Transverse colon (tissue), 4 donors: Measurements from ENCODE around the gene VKORC1. TPM values are rescaled to one million over a fixed set of nuclear protein-coding genes. Genes with fewer than 3 reads are reported as not detected.
A peak's percentile ranks its signal among the peaks of the same experiment; 100 is the strongest.

Experiments used
- DNase-seq: peaks from one replicate; pipeline ENCODE4 v3.0.0-alpha.2; 2019
- H3K27ac ChIP-seq, 4 donors: fragments of 200-600 bp; sonication (generic); 2 replicates each; pipeline ENCODE4 v1.5.1; 2016 to 2018; ENCODE audit warnings: inconsistent platforms in 4 of 4
- H3K27me3 ChIP-seq: fragments of 200-600 bp; sonication (generic); 2 replicates; pipeline ENCODE4 v1.5.1; 2017; ENCODE audit warnings: inconsistent platforms
- H3K36me3 ChIP-seq, 4 donors: fragments of 200-600 bp; sonication (generic); 2 replicates each; pipeline ENCODE4 v1.5.1; 2017 to 2019; ENCODE audit warnings: inconsistent platforms in 4 of 4
- H3K4me1 ChIP-seq, 4 donors: fragments of 200-600 bp; sonication (generic); 2 replicates each; pipeline ENCODE4 v1.5.1; 2017 to 2020; ENCODE audit warnings: inconsistent platforms in 4 of 4
- H3K4me3 ChIP-seq, 4 donors: fragments of 200-600 bp; sonication (generic); 1 replicate in 1 of 4; 2 replicates in 3 of 4; pipeline versions ENCODE4 v1.5.1 to v1.6.1; 2017 to 2019; ENCODE audit warnings: inconsistent platforms in 4 of 4
- H3K9me3 ChIP-seq, 2 donors: fragments of 200-600 bp; sonication (generic); 2 replicates each; pipeline ENCODE4 v1.5.1; 2017 to 2019; ENCODE audit warnings: inconsistent platforms in 2 of 2
- CTCF ChIP-seq, 5 experiments: fragments of 200-600 bp in 3 of 5; fragments of 450-650 bp in 2 of 5; sonication (generic) in 3 of 5; IDR thresholded peaks; 1 replicate in 2 of 5; 2 replicates in 3 of 5; pipeline ENCODE4 v1.5.1; 2016 to 2017; ENCODE audit warnings: antibody characterized with exemption in 5 of 5, inconsistent platforms in 3 of 5, mild to moderate bottlenecking in 2 of 5, moderate library complexity in 1 of 5
- EP300 ChIP-seq: sonication (generic); formaldehyde crosslinking; IDR thresholded peaks from one replicate; pipeline ENCODE4 v1.6.1; 2017; ENCODE audit warnings: antibody characterized with exemption, low read depth
- POLR2A ChIP-seq: fragments of 450-650 bp; IDR thresholded peaks from one replicate; pipeline ENCODE4 v1.6.1; 2016; ENCODE audit warnings: antibody characterized with exemption, mild to moderate bottlenecking, moderate library complexity
- POLR2AphosphoS5 ChIP-seq, 3 donors: sonication (generic); formaldehyde crosslinking; IDR thresholded peaks; one replicate each; pipeline ENCODE4 v1.6.1; 2016; ENCODE audit warnings: antibody characterized with exemption in 3 of 3
- WGBS, 2 donors: methylation state at CpG; one replicate each; pipeline ENCODE4 v1.1.5; 2018; ENCODE audit warnings: low coverage in 1 of 2; 5-methylcytosine and 5-hydroxymethylcytosine counted together
- in situ Hi-C, 4 donors: fragments of 200-750 bp; cut with MboI; loops; one replicate each; pipeline versions ENCODE4 v1.15.0 to v1.15.1; 2017; ENCODE audit warnings: low sequenced_read_pairs in 3 of 4, low pct_ligation_motif_present in 1 of 4, low pct_unique_long_range_greater_than_20kb in 1 of 4
- intact Hi-C: fragments of 100-400 bp; cut with DNase I; formaldehyde crosslinking; loops from one replicate; pipeline ENCODE4 v1.15.1; 2023; ENCODE audit warnings: low total_unique reads
- total RNA-seq, 4 donors: library from RNA; depleted of rRNA; stranded (reverse); fragments of >200 nt; gene quantifications; one replicate each; pipeline ENCODE4 v1.1.0, GENCODE V29; 2016

Gene VKORC1
- total RNA-seq, 4 donors from 2014 or later, result 29.5 to 89.0 (median 72.0) TPM

- Histone ChIP-seq H3K36me3 (peaks cover 0 to 46% (median 16%) of the 10 kb centered on the region in 4 donors), H3K4me1 (peaks cover 6 to 12% (median 10%) of the 10 kb centered on the region in 4 donors), H3K27me3 (no peaks in the 10 kb centered on the region), H3K9me3 (no peaks in the 10 kb centered on the region), H3K4me3 (no peak overlapping the region), H3K27ac (no peak overlapping the region)
- no peak for DNase-seq
- in situ Hi-C loops (no loop called here), intact Hi-C loops (no loop called here)
- no peak for TF ChIP-seq EP300
- TF ChIP-seq POLR2A, result no peak
- TF ChIP-seq CTCF (IDR thresholded peaks at IDR 0.05), result no peak
- WGBS, 2 donors, result 95% methylated on average over 28 of the region's 30 CpGs; no CpG with 5 or more reads in 1 of the 2 donors
Observed at GRCh38 chr16:31077592-31078396, 16.8 kb downstream of the VKORC1 start.

GRCh38 chr16:31077024-31077423, 17.6 kb downstream of the VKORC1 start:
- Histone ChIP-seq H3K4me3 (no peak overlapping the region), H3K9me3 (no peaks in the 10 kb centered on the region), H3K27me3 (no peaks in the 10 kb centered on the region), H3K4me1 (peaks cover 7 to 19% (median 17%) of the 10 kb centered on the region in 4 donors), H3K36me3 (peaks cover 0 to 46% (median 16%) of the 10 kb centered on the region in 4 donors), H3K27ac (no peak overlapping the region)
- no peak for DNase-seq
- WGBS, 2 donors, result 98% methylated on average over 13 of the region's 13 CpGs; no CpG with 5 or more reads in 1 of the 2 donors
- intact Hi-C loops, result no loop called here
- in situ Hi-C loops, result no loop called here
- TF ChIP-seq CTCF (IDR thresholded peaks at IDR 0.05) (no peak), POLR2AphosphoS5 (IDR thresholded peaks at IDR 0.05) (no peak), EP300 (no peak), POLR2A (no peak)

DNA sequence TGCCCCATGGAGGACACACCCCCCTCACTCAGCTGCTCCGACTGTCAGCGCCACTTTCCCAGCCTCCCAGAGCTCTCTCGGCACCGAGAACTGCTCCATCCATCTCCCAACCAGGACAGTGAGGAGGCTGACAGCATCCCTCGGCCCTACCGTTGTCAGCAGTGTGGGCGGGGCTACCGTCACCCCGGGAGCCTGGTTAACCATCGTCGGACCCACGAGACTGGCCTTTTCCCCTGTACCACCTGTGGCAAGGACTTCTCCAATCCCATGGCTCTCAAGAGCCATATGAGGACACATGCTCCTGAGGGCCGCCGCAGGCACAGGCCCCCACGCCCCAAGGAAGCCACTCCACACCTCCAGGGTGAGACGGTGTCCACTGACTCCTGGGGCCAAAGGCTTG, 18.3 kb downstream of the VKORC1 start:
- WGBS, 2 donors, result 81% methylated on average over 16 of the region's 16 CpGs; no CpG with 5 or more reads in 1 of the 2 donors
- Histone ChIP-seq H3K27me3 (no peaks in the 10 kb centered on the region), H3K36me3 (peaks cover 0 to 46% (median 16%) of the 10 kb centered on the region in 4 donors), H3K4me3 (no peak overlapping the region), H3K27ac (no peak overlapping the region), H3K9me3 (no peaks in the 10 kb centered on the region), H3K4me1 (peaks cover 14 to 26% (median 24%) of the 10 kb centered on the region in 4 donors)
- in situ Hi-C loops, result no loop called here
- no peak for DNase-seq
- no peak for TF ChIP-seq POLR2A
- intact Hi-C loops, result no loop called here

- peak overlapping the region; percentile 94 to 97 (median 96) for H3K27ac ChIP-seq
- intact Hi-C loops, result no loop called here
Observed at GRCh38 chr16:31074814-31075183, 19.8 kb downstream of the VKORC1 start.

More at GRCh38 chr16:31074814-31075183, 19.8 kb downstream of the VKORC1 start:
- peak overlapping the region; percentile 84 to 97 (median 91) for H3K4me3 ChIP-seq
- peaks cover 0 to 35% (median 8%) of the 10 kb centered on the region in 4 donors for H3K36me3 ChIP-seq
- in situ Hi-C loops, result no loop called here
- no peaks in the 10 kb centered on the region for H3K9me3 ChIP-seq
- TF ChIP-seq CTCF (IDR thresholded peaks at IDR 0.05) (no peak), EP300 (no peak), POLR2AphosphoS5 (IDR thresholded peaks at IDR 0.05) (no peak), POLR2A (no peak)
- no peaks in the 10 kb centered on the region for H3K27me3 ChIP-seq
- H3K4me1 ChIP-seq, result peaks cover 14 to 31% (median 24%) of the 10 kb centered on the region in 4 donors
- no peak for DNase-seq
- 0 to 1% methylated on average over 3 to 7 of the region's 7 CpGs for WGBS, 2 donors
